Measurements from ENCODE around the gene MLN.

The MLN gene

GRCh38 chr6:33751771-33752645 lies 51.8 kb downstream of the MLN start:
- peak; percentile 60 for DNase-seq

GRCh38 chr6:33750244-33750991 lies 53.4 kb downstream of the MLN start:
- no peak for DNase-seq

- DNase-seq, result no peak
These were observed 54.4 kb downstream of the MLN start for GRCh38 chr6:33749401-33749800.

- no peak for DNase-seq
These were observed 55.0 kb downstream of the MLN start for GRCh38 chr6:33748841-33749240.

- DNase-seq, result no peak
These were observed 56.0 kb downstream of the MLN start for GRCh38 chr6:33747823-33748222.

- DNase-seq, result no peak
These were observed 57.1 kb downstream of the MLN start, which contains the start of gene IP6K3 for GRCh38 chr6:33746651-33747100. Gene IP6K3 (minus strand): TSS chr6:33746905. CDS start chr6:33735476, 11,429 bp downstream.

- no peak for DNase-seq
These were observed 57.7 kb downstream of the MLN start for GRCh38 chr6:33746036-33746600.

- no peak for DNase-seq
These were observed 58.3 kb downstream of the MLN start for GRCh38 chr6:33745548-33745947.

GRCh38 chr6:33744895-33745546 lies 58.8 kb downstream of the MLN start:
- no peak for DNase-seq

All from NCI-H748 treated with DMSO at 0.1 percent for 48 hours (cell line).